ENCODE data around the gene LPA. TPM values are rescaled to one million over a fixed set of nuclear protein-coding genes. Genes with fewer than 3 reads are reported as not detected.

The LPA gene
- total and polyA plus RNA-seq, 2 of the 13 experiments (the other 11 are each of a cell fraction or from before 2014, with no cell fraction given), result not detected

GRCh38 chr6:160667639-160668481, 3.8 kb upstream of the LPA start (continued):
- no peak for TF ChIP-seq NCOA5 (CRISPR knock-in tag; IDR thresholded peaks at IDR 0.05)
- no peak for TF ChIP-seq KLF16 (CRISPR knock-in tag; IDR thresholded peaks at IDR 0.05)
- TF ChIP-seq WIZ (CRISPR knock-in tag; IDR thresholded peaks at IDR 0.05), result no peak
- TF ChIP-seq ZNF20 (CRISPR knock-in tag; IDR thresholded peaks at IDR 0.05), result no peak
- no peak for TF ChIP-seq SIX4 (CRISPR knock-in tag; IDR thresholded peaks at IDR 0.05)
- no peak for TF ChIP-seq HOXA5 (CRISPR knock-in tag; IDR thresholded peaks at IDR 0.05)
- no peak for TF ChIP-seq ZFP91 (CRISPR knock-in tag; IDR thresholded peaks at IDR 0.05; ENCODE audit: borderline replicate concordance)
- no peak for TF ChIP-seq ZFP36L2 (CRISPR knock-in tag; IDR thresholded peaks at IDR 0.05)
- no peak for TF ChIP-seq GABPA (IDR thresholded peaks at IDR 0.05; ENCODE audit: low read depth, low read length)
- no peak for TF ChIP-seq GABPA (CRISPR knock-in tag; IDR thresholded peaks at IDR 0.05; ENCODE audit: low read depth)
- no peak for TF ChIP-seq ZNF407 (CRISPR knock-in tag; IDR thresholded peaks at IDR 0.05; ENCODE audit: not compliant biosample characterization)
- TF ChIP-seq ELK4 (CRISPR knock-in tag; IDR thresholded peaks at IDR 0.05; ENCODE audit: borderline replicate concordance), result no peak
- no peak for TF ChIP-seq CREB3 (CRISPR knock-in tag; IDR thresholded peaks at IDR 0.05)
- no peak for TF ChIP-seq ZNF672 (CRISPR knock-in tag; IDR thresholded peaks at IDR 0.05)
- TF ChIP-seq DR1 (CRISPR knock-in tag; IDR thresholded peaks at IDR 0.05), result no peak
